H1 (cell line): ENCODE results near the gene PRRG4. TPM values are rescaled to one million over a fixed set of nuclear protein-coding genes. Genes with fewer than 3 reads are reported as not detected.
"Not testable (repeated sequence)": the region's sequence is repeated elsewhere in the genome, so short reads cannot be mapped to it uniquely, and the experiment has no call there.

ENCODE experiments used
- CTCF ChIA-PET: fragments of 300-600 bp; sonication (Branson Sonifier 250); formaldehyde crosslinking; loops from one replicate; lab custom pipeline; 2021; ENCODE audit not compliant: partially characterized antibody; lab: Charles Lee
- POLR2A ChIA-PET: fragments of 300-600 bp; sonication (Branson Sonifier 250); formaldehyde crosslinking; loops from one replicate; lab custom pipeline; 2021; ENCODE audit warnings: inconsistent platforms; ENCODE audit not compliant: partially characterized antibody; lab: Charles Lee
- DNase-seq, 2 experiments: peaks; one replicate each; pipeline versions ENCODE4 v3.0.0 to v3.0.0-alpha.2; 2010 to 2022; ENCODE audit warnings: low spot score in 2 of 2, low read depth in 1 of 2, mixed read lengths in 1 of 2
- FAIRE-seq: peaks from 2 replicates; lab custom pipeline; 2011; peaks lifted over from hg19 to GRCh38; lab: Jason Lieb, UNC
- H2AFZ ChIP-seq: 2 replicates; pipeline ENCODE4 v1.8.1; 2012; ENCODE audit warnings: low read length, inconsistent platforms
- H2AK5ac ChIP-seq: 2 replicates; pipeline ENCODE4 v1.6.1; 2013; ENCODE audit warnings: low read depth, low read length
- H2BK120ac ChIP-seq: replicated peaks from 2 replicates; pipeline ENCODE3; 2013; ENCODE audit warnings: low read depth, low read length, inconsistent platforms
- H2BK12ac ChIP-seq: 2 replicates; pipeline ENCODE4 v1.6.1; 2013; ENCODE audit warnings: low read depth, low read length
- H2BK15ac ChIP-seq: 2 replicates; pipeline ENCODE4 v1.6.1; 2013; ENCODE audit warnings: low read length
- H2BK20ac ChIP-seq: 2 replicates; pipeline ENCODE4 v1.6.1; 2013; ENCODE audit warnings: low read length
- H2BK5ac ChIP-seq: 2 replicates; pipeline ENCODE4 v1.6.1; 2013; ENCODE audit warnings: low read depth, low read length
- H3K14ac ChIP-seq: 2 replicates; pipeline ENCODE4 v1.6.1; 2013; ENCODE audit warnings: inconsistent platforms; ENCODE audit not compliant: insufficient read length
- H3K18ac ChIP-seq: 2 replicates; pipeline ENCODE4 v1.6.1; 2013; ENCODE audit warnings: low read length; ENCODE audit errors: extremely low read depth
- H3K23ac ChIP-seq: 2 replicates; pipeline ENCODE4 v1.6.1; 2013; ENCODE audit warnings: inconsistent platforms; ENCODE audit not compliant: insufficient read length
- H3K23me2 ChIP-seq: 2 replicates; pipeline ENCODE4 v1.6.1; 2013; ENCODE audit warnings: low read depth, low read length
- H3K27ac ChIP-seq: 2 replicates; pipeline ENCODE4 v1.6.1; 2011; ENCODE audit warnings: low read depth, low read length, inconsistent platforms
- H3K27me3 ChIP-seq, 4 experiments: replicated peaks in 1 of 4; 1 replicate in 1 of 4; 2 replicates in 3 of 4; pipeline versions ENCODE4 v1.6.1 to v1.8.1; 2011 to 2013; ENCODE audit warnings: low read length in 3 of 4, mild to moderate bottlenecking in 3 of 4, inconsistent platforms in 2 of 4, mixed read lengths in 2 of 4, moderate library complexity in 1 of 4; ENCODE audit not compliant: control insufficient read depth in 3 of 4, insufficient read depth in 3 of 4; ENCODE audit errors: extremely low read depth in 1 of 4
- H3K36me3 ChIP-seq, 4 experiments: 2 replicates each; pipeline versions ENCODE4 v1.6.1 to v1.8.1; 2011 to 2013; ENCODE audit warnings: mild to moderate bottlenecking in 4 of 4, low read length in 3 of 4, moderate library complexity in 2 of 4, control low read depth in 1 of 4, inconsistent platforms in 1 of 4; ENCODE audit not compliant: insufficient read depth in 4 of 4, control insufficient read depth in 2 of 4
- H3K4ac ChIP-seq: replicated peaks from 2 replicates; pipeline ENCODE3; 2013; ENCODE audit warnings: low read length, low read depth, mixed read lengths, inconsistent platforms; ENCODE audit not compliant: insufficient read length
- H3K4me1 ChIP-seq, 4 experiments: replicated peaks in 1 of 4; 1 replicate in 1 of 4; 2 replicates in 3 of 4; pipeline versions ENCODE4 v1.6.1 to v1.8.1; 2011 to 2013; ENCODE audit warnings: low read length in 3 of 4, inconsistent platforms in 2 of 4, mixed read lengths in 1 of 4; ENCODE audit not compliant: insufficient read depth in 4 of 4, control insufficient read depth in 3 of 4
- H3K4me2 ChIP-seq, 2 experiments: 2 replicates each; pipeline versions ENCODE4 v1.6.1 to v1.8.1; 2011 to 2013; ENCODE audit warnings: low read depth in 2 of 2, low read length in 2 of 2, control low read depth in 1 of 2, inconsistent platforms in 1 of 2, mild to moderate bottlenecking in 1 of 2; ENCODE audit not compliant: insufficient read depth in 1 of 2
- H3K4me3 ChIP-seq, 4 experiments: fragments of 200-600, 300-600 bp in 1 of 4; sonication (generic), shearing (Covaris generic), sonication (Bioruptor Twin) in 1 of 4; 2 replicates each; pipeline versions ENCODE4 v1.5.1 to v1.8.1; 2011 to 2016; ENCODE audit warnings: low read length in 4 of 4, low read depth in 3 of 4, control low read depth in 2 of 4, inconsistent platforms in 2 of 4, mild to moderate bottlenecking in 2 of 4, mixed read lengths in 1 of 4, moderate library complexity in 1 of 4; ENCODE audit not compliant: insufficient read depth in 2 of 4; ENCODE audit errors: extremely low read depth in 1 of 4
- H3K56ac ChIP-seq: replicated peaks from 2 replicates; pipeline ENCODE3; 2013; ENCODE audit warnings: low read depth, mild to moderate bottlenecking, mixed read lengths, low read length, inconsistent platforms; ENCODE audit not compliant: insufficient read length
- H3K79me1 ChIP-seq: 2 replicates; pipeline ENCODE4 v1.6.1; 2013; ENCODE audit warnings: low read depth, low read length, control low read depth
- H3K79me2 ChIP-seq, 2 experiments: 2 replicates each; pipeline versions ENCODE4 v1.6.1 to v1.8.1; 2012 to 2013; ENCODE audit warnings: low read length in 2 of 2, mild to moderate bottlenecking in 2 of 2, inconsistent platforms in 1 of 2; ENCODE audit not compliant: insufficient read depth in 2 of 2, control insufficient read depth in 1 of 2
- H3K9ac ChIP-seq, 4 experiments: replicated peaks in 1 of 4; 1 replicate in 1 of 4; 2 replicates in 3 of 4; pipeline versions ENCODE4 v1.6.1 to v1.8.1; 2011 to 2013; ENCODE audit warnings: low read depth in 3 of 4, low read length in 3 of 4, control low read depth in 2 of 4, mild to moderate bottlenecking in 2 of 4, moderate library complexity in 2 of 4, inconsistent platforms in 1 of 4; ENCODE audit errors: extremely low read depth in 1 of 4
- H3K9me3 ChIP-seq, 2 experiments: 2 replicates each; pipeline versions ENCODE4 v1.6.1 to v1.8.1; 2012 to 2013; ENCODE audit warnings: mild to moderate bottlenecking in 2 of 2, moderate library complexity in 2 of 2, control low read depth in 1 of 2, inconsistent platforms in 1 of 2, low read depth in 1 of 2, low read length in 1 of 2, mixed read lengths in 1 of 2; ENCODE audit not compliant: insufficient read depth in 2 of 2
- H4K20me1 ChIP-seq, 2 experiments: replicated peaks in 1 of 2; 2 replicates each; pipeline versions ENCODE3 to v1.8.1; 2011 to 2013; ENCODE audit warnings: inconsistent platforms in 2 of 2, low read length in 2 of 2, mild to moderate bottlenecking in 1 of 2; ENCODE audit not compliant: insufficient read depth in 2 of 2, control insufficient read depth in 1 of 2
- H4K5ac ChIP-seq: 2 replicates; pipeline ENCODE4 v1.6.1; 2013; ENCODE audit warnings: low read length, low read depth, mixed read lengths, inconsistent platforms; ENCODE audit not compliant: insufficient read length
- H4K8ac ChIP-seq: 2 replicates; pipeline ENCODE4 v1.8.0; 2013; ENCODE audit warnings: mild to moderate bottlenecking, moderate library complexity, low read length, inconsistent platforms; ENCODE audit not compliant: insufficient read depth; ENCODE audit errors: extremely low read depth
- H4K91ac ChIP-seq: replicated peaks from 2 replicates; pipeline ENCODE3; 2013; ENCODE audit warnings: low read length, mixed read lengths, inconsistent platforms; ENCODE audit not compliant: insufficient read length
- GABPA ChIP-seq: IDR thresholded peaks from 2 replicates; pipeline ENCODE4 v1.6.1; 2011; ENCODE audit warnings: mild to moderate bottlenecking, low read length, moderate library complexity, borderline replicate concordance; ENCODE audit not compliant: insufficient read depth
- RXRA ChIP-seq: IDR thresholded peaks from 2 replicates; pipeline ENCODE4 v1.6.1; 2011; ENCODE audit warnings: low read depth, mild to moderate bottlenecking, low read length, moderate library complexity; ENCODE audit not compliant: insufficient read depth
- WGBS, 2 experiments: shearing (Covaris generic) in 1 of 2; methylation state at CpG; one replicate each; pipeline versions ENCODE4 v1.1.6 to v1.1.7; 2013 to 2015; ENCODE audit warnings: low lambda C conversion rate in 2 of 2, mixed read lengths in 2 of 2, inconsistent platforms in 1 of 2, low coverage in 1 of 2, missing lambda C conversion rate in 1 of 2; ENCODE audit not compliant: insufficient replicate concordance in 2 of 2, insufficient coverage in 1 of 2, insufficient read length in 1 of 2; ENCODE audit errors: extremely low coverage in 1 of 2, missing lambda C conversion rate in 1 of 2; 5-methylcytosine and 5-hydroxymethylcytosine counted together
- polyA plus RNA-seq, 7 experiments: library from polyadenylated mRNA; depleted of rRNA in 3 of 7; stranded (reverse) in 5 of 7; unstranded in 2 of 7; fragments of >200 nt in 5 of 7; fragments of 200-250 nt in 2 of 7; gene quantifications; 1 replicate in 5 of 7; 2 replicates in 1 of 7; 4 replicates in 1 of 7; pipeline versions ENCODE4 v1.2.1 to v1.2.3, GENCODE V29; 2011 to 2013; ENCODE audit warnings: missing spikeins in 2 of 7, mixed read lengths in 2 of 7
- total RNA-seq: library from RNA; stranded (reverse); fragmentation: NEBNext Ultra II Directional; extraction: Animal tissue kit (Norgen Biotek cat#: 25700); gene quantifications from 2 replicates; pipeline ENCODE4 v1.2.1, GENCODE V29; 2021

PRRG4 gene
- total and polyA plus RNA-seq, 2 of the 8 experiments (the other 6 are each of a cell fraction or from before 2014, with no cell fraction given), result 0.65 to 1.7 TPM

- TF ChIP-seq GABPA, result no peak
- TF ChIP-seq RXRA, result no peak
These were observed 7.7 kb upstream of the PRRG4 start (continued) for GRCh38 chr11:32821917-32822560.

GRCh38 chr11:32823617-32824016 is 6.1 kb upstream of the PRRG4 start:
- H2BK120ac ChIP-seq, H3K56ac ChIP-seq, H3K4me3 ChIP-seq, H4K20me1 ChIP-seq, H3K4ac ChIP-seq, H3K27ac ChIP-seq, H2BK5ac ChIP-seq, H3K4me1 ChIP-seq, H3K23ac ChIP-seq, H2BK12ac ChIP-seq, H2AK5ac ChIP-seq, H2BK15ac ChIP-seq, H4K5ac ChIP-seq, H2AFZ ChIP-seq, H3K27me3 ChIP-seq, H3K9ac ChIP-seq, DNase-seq, H2BK20ac ChIP-seq, H3K79me1 ChIP-seq, H3K36me3 ChIP-seq, H3K18ac ChIP-seq, H4K91ac ChIP-seq, H3K9me3 ChIP-seq, CTCF ChIA-PET, H3K4me2 ChIP-seq, H4K8ac ChIP-seq, FAIRE-seq, H3K14ac ChIP-seq, POLR2A ChIA-PET, H3K23me2 ChIP-seq, H3K79me2 ChIP-seq: not testable (repeated sequence)
- 97% methylated on average over 3 of the region's 3 CpGs; no CpG with 5 or more reads in 1 of the 2 experiments for WGBS, 2 experiments
